ENCODE measurements around the gene ZSWIM8. TPM values are rescaled to one million over a fixed set of nuclear protein-coding genes. Genes with fewer than 3 reads are reported as not detected.

ZSWIM8 gene
- total and polyA plus RNA-seq, 10 of the 15 experiments (the other 5 are each of a cell fraction or from before 2014, with no cell fraction given), result 7.8 to 47.1 (median 23.6) TPM

DNA sequence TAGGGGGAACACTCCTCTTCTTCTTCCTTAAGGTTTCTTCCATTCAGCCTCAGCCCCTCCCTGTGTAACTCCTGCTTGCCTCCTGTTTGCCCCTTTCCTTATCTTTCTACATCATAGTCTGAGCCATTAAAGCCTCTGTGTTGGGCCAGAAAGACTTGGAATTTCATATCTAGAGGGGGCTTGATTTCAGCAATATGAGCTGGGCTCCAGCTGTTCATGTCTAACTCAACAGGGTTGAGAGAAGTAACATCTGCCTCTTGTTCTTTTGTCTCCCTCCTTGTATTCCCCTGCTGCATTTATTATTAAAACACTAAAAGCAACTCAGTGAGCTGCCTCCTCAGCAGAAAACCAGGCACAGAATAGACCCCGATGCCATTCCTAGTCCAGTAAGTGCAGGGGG lies 23.6 kb upstream of the ZSWIM8 start:
- POLR2A ChIA-PET, result interaction anchor here (0.6 to 3.8 kb wide), 7 partner anchors 8 to 667 kb away, joined by 3 to 33 read pairs (median 3); partner anchors contain the start of gene CHCHD1
- no peak overlapping the region for H3K27ac ChIP-seq (ENCODE audit: control insufficient read depth, insufficient read depth)
- H4K20me1 ChIP-seq (ENCODE audit: control insufficient read depth, insufficient read depth), result peaks cover 3% of the 10 kb centered on the region; the same call in 1 of the 2 replicates
- no peaks in the 10 kb centered on the region for H3K9me3 ChIP-seq (replicated peaks; ENCODE audit: control insufficient read depth, insufficient read depth, low read length)
- no peaks in the 10 kb centered on the region for H3K27me3 ChIP-seq (replicated peaks in 1 of 2; ENCODE audit: control insufficient read depth in 2 of 2, insufficient read depth in 2 of 2, low read length in 1 of 2)
- no peak overlapping the region for H2AFZ ChIP-seq (ENCODE audit: control insufficient read depth, low read depth, low read length)
- no peak for FAIRE-seq
- H3K4me2 ChIP-seq (ENCODE audit: control insufficient read depth, insufficient read depth), result no peak overlapping the region
- in situ Hi-C loops (cut with MboI), result no loop called here
- BruUV-seq (replicated peaks), result no TSS peak
- DNase-seq (ENCODE audit: low read depth, low spot score), result no peak
- RAD21 ChIA-PET (ENCODE audit: unreplicated experiment), result interaction anchor here (0.8 to 5.0 kb wide), 4 partner anchors 12 to 17 kb away, joined by 3 to 52 read pairs (median 4); partner anchors contain the start of gene SEC24C
- no peak overlapping the region for H3K4me3 ChIP-seq
- intact Hi-C loops (cut with micrococcal nuclease; ENCODE audit: unreplicated experiment), result no loop called here
- H3K36me3 ChIP-seq (ENCODE audit: control insufficient read depth in 2 of 2, insufficient read depth in 2 of 2, low read length in 1 of 2), result peaks cover 35 to 65% of the 10 kb centered on the region in 2 experiments
- peaks cover 55% of the 10 kb centered on the region for H3K4me1 ChIP-seq (ENCODE audit: control insufficient read depth, insufficient read depth, low read length)
- peaks cover 15% of the 10 kb centered on the region for H3K79me2 ChIP-seq (ENCODE audit: control insufficient read depth, insufficient read depth, low read length)
- SMC1A ChIA-PET (ENCODE audit: uncharacterized antibody, unreplicated experiment), result interaction anchor here (2.4 to 4.4 kb wide), 2 partner anchors 12 to 18 kb away, joined by 13 to 46 read pairs; partner anchors contain the start of gene SEC24C
- H3K9ac ChIP-seq (ENCODE audit: control insufficient read depth, insufficient read depth, low read length), result no peak overlapping the region
- WGBS (ENCODE audit: insufficient coverage, insufficient replicate concordance, low lambda C conversion rate, missing lambda C conversion rate), result 100% methylated on average over 1 of the region's 1 CpG
- TF ChIP-seq, protein P1, sequence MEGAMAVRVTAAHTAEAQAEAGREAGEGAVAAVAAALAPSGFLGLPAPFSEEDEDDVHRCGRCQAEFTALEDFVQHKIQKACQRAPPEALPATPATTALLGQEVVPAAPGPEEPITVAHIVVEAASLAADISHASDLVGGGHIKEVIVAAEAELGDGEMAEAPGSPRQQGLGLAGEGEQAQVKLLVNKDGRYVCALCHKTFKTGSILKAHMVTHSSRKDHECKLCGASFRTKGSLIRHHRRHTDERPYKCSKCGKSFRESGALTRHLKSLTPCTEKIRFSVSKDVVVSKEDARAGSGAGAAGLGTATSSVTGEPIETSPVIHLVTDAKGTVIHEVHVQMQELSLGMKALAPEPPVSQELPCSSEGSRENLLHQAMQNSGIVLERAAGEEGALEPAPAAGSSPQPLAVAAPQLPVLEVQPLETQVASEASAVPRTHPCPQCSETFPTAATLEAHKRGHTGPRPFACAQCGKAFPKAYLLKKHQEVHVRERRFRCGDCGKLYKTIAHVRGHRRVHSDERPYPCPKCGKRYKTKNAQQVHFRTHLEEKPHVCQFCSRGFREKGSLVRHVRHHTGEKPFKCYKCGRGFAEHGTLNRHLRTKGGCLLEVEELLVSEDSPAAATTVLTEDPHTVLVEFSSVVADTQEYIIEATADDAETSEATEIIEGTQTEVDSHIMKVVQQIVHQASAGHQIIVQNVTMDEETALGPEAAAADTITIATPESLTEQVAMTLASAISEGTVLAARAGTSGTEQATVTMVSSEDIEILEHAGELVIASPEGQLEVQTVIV (IDR thresholded peaks at IDR 0.05; ENCODE audit: borderline replicate concordance, partially characterized antibody), result no peak
- TF ChIP-seq NFXL1 (IDR thresholded peaks at IDR 0.05; ENCODE audit: borderline replicate concordance) (no peak), STAT3 (IDR thresholded peaks at IDR 0.05; ENCODE audit: low read depth, low read length) (no peak), MTA2 (IDR thresholded peaks at IDR 0.05; ENCODE audit: low read depth) (no peak), BHLHE40 (IDR thresholded peaks at IDR 0.05; ENCODE audit: borderline replicate concordance in 1 of 2, low read depth in 2 of 2, low read length in 1 of 2) (no peak), IKZF2 (IDR thresholded peaks at IDR 0.05) (no peak), CBX3 (IDR thresholded peaks at IDR 0.05; ENCODE audit: borderline replicate concordance, low read depth) (no peak), EP300 (IDR thresholded peaks at IDR 0.05; ENCODE audit: borderline replicate concordance in 1 of 2, control insufficient read depth in 1 of 2, low read depth in 2 of 2, low read length in 2 of 2) (no peak), YY1 (IDR thresholded peaks at IDR 0.05; ENCODE audit: low read depth, low read length) (no peak), RBBP5 (conservative IDR thresholded peaks at IDR 0.05) (no peak)
- TF ChIP-seq, protein P2, sequence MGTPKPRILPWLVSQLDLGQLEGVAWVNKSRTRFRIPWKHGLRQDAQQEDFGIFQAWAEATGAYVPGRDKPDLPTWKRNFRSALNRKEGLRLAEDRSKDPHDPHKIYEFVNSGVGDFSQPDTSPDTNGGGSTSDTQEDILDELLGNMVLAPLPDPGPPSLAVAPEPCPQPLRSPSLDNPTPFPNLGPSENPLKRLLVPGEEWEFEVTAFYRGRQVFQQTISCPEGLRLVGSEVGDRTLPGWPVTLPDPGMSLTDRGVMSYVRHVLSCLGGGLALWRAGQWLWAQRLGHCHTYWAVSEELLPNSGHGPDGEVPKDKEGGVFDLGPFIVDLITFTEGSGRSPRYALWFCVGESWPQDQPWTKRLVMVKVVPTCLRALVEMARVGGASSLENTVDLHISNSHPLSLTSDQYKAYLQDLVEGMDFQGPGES (IDR thresholded peaks at IDR 0.05), result no peak
- TF ChIP-seq, protein P3, sequence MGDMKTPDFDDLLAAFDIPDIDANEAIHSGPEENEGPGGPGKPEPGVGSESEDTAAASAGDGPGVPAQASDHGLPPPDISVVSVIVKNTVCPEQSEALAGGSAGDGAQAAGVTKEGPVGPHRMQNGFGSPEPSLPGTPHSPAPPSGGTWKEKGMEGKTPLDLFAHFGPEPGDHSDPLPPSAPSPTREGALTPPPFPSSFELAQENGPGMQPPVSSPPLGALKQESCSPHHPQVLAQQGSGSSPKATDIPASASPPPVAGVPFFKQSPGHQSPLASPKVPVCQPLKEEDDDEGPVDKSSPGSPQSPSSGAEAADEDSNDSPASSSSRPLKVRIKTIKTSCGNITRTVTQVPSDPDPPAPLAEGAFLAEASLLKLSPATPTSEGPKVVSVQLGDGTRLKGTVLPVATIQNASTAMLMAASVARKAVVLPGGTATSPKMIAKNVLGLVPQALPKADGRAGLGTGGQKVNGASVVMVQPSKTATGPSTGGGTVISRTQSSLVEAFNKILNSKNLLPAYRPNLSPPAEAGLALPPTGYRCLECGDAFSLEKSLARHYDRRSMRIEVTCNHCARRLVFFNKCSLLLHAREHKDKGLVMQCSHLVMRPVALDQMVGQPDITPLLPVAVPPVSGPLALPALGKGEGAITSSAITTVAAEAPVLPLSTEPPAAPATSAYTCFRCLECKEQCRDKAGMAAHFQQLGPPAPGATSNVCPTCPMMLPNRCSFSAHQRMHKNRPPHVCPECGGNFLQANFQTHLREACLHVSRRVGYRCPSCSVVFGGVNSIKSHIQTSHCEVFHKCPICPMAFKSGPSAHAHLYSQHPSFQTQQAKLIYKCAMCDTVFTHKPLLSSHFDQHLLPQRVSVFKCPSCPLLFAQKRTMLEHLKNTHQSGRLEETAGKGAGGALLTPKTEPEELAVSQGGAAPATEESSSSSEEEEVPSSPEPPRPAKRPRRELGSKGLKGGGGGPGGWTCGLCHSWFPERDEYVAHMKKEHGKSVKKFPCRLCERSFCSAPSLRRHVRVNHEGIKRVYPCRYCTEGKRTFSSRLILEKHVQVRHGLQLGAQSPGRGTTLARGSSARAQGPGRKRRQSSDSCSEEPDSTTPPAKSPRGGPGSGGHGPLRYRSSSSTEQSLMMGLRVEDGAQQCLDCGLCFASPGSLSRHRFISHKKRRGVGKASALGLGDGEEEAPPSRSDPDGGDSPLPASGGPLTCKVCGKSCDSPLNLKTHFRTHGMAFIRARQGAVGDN (IDR thresholded peaks at IDR 0.05), result no peak
- ATAC-seq, result no peak
- CTCF ChIA-PET, result interaction anchor here (1.0 to 1.5 kb wide), 2 partner anchors 10 to 118 kb away, joined by 3 to 5 read pairs; a partner anchor contains a TSS

All from GM12878 (cell line).